Central memory CD4-positive, alpha-beta T cell (primary cell): Measurements from ENCODE around the gene MAN2A2.
A peak's percentile ranks its signal among the peaks of the same experiment; 100 is the strongest.

ENCODE experiments used
- DNase-seq: peaks from one replicate; pipeline ENCODE4 v3.0.0; 2022
- total RNA-seq, 3 experiments: gene quantifications; one replicate each; lab custom pipeline; 2026; lab: John Stamatoyannopoulos, UW

MAN2A2 gene
- total RNA-seq, result 124 to 198 (median 139) reads per million in 3 experiments

GRCh38 chr15:90902840-90903732, at the start of gene MAN2A2:
MAN2A2 (plus strand) TSS chr15:90903302; CDS start chr15:90904208, 906 bp downstream.
- peak; percentile 68 for DNase-seq

DNA sequence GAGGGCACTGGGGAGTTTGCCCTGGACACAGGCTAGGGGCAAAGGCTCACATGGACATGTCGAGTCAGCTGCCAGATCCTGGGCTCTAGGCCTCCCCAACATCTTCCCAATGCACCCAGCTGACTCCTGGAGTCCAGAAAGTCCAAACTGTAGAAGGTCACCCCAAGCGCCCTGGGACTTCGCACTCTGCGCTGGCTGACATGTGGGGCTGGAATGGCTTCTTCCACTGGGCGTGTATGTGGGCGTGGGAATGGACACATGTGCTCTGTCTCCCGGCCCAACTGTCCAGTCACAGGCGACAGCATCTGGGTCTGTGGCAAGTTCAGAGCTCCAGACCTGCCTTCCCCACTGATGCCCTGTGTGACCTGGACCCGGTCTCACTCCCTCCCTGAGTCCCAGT, 48.0 kb upstream of the MAN2A2 start:
- no peak for DNase-seq

GRCh38 chr15:90857337-90857736, 45.8 kb upstream of the MAN2A2 start:
- DNase-seq, result no peak

- no peak for DNase-seq
Observed at GRCh38 chr15:90857883-90858443, 45.1 kb upstream of the MAN2A2 start.

GRCh38 chr15:90859234-90860131, 43.6 kb upstream of the MAN2A2 start:
- DNase-seq, result no peak

DNA sequence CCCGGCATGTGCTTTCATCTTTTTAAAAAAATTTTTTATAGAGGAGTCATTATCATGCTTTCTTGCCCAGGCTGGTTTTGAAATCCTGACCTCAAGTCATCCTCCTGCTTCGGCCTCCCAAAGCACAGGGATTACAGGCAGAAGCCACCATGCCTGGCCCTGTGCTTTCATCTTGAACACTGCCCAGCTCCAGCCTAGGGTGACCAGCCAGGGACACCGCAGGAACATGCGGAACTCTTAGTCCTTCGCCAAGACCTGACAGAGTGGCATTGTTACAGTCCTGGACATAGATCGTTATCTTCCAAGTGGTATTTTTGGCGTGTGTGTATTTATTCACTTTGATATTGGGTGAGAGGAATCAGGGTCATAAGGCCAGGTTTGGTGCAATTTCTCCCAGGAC, 42.7 kb upstream of the MAN2A2 start:
- DNase-seq, result no peak

DNA sequence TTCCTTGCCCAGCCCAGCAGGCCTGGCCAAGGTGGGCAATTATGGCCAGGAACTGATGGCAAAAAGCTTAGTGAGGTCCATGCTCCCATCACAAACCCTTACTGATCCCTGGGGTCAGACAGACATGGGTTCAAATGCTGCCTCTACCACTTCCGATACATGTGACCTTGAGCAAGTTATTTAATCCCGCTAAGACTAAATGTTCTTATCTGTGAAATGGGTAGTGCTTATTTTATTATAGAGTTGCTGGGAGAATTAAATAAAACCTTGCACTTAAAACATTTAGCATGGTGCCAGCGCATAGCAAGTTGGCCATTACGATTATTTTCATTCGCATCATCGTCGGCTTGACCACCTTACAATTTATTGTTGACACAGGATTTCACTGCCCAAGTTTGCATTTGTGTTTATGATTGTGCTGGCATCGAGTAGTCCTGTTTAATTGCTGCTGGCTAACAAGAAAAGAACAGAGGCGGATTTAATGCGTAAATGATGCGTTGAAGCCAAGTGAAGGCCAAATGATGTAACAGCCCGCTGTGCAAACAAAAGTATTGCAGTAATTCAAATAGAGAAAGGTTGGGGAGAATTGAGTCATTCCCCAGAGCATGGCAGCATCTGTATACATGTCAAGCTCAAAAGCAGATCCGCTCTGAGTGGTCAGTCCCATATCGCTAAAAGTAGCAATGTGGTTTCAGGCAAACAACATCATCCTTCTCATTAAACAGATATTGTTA, 42.0 kb upstream of the MAN2A2 start:
- no peak for DNase-seq

- no peak for DNase-seq
Observed at GRCh38 chr15:90862487-90862886, 40.6 kb upstream of the MAN2A2 start.

- no peak for DNase-seq
Observed at GRCh38 chr15:90862964-90863778, 39.9 kb upstream of the MAN2A2 start.

GRCh38 chr15:90863987-90864386, 39.1 kb upstream of the MAN2A2 start:
- no peak for DNase-seq

GRCh38 chr15:90864507-90864906, 38.6 kb upstream of the MAN2A2 start:
- DNase-seq, result no peak

DNA sequence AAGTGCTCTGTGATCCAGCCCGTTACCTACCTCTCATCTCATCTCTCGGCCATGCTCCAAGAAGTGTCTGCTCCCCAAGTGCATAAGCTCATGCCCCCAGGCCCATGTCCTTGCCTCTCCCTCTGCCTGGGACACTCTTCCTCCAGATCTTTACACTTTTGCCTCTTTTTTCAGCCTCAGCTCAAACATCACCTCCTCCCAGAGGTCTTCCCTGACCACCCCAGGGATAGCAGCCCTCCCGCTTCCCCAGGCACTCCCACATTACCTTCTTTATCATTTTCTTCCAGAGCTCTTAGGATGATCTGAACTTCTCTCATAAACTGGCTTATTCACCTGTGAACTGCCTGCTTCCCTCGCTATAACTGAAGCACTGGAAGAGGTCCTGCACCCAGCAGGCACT, 37.4 kb upstream of the MAN2A2 start:
- no peak for DNase-seq

DNA sequence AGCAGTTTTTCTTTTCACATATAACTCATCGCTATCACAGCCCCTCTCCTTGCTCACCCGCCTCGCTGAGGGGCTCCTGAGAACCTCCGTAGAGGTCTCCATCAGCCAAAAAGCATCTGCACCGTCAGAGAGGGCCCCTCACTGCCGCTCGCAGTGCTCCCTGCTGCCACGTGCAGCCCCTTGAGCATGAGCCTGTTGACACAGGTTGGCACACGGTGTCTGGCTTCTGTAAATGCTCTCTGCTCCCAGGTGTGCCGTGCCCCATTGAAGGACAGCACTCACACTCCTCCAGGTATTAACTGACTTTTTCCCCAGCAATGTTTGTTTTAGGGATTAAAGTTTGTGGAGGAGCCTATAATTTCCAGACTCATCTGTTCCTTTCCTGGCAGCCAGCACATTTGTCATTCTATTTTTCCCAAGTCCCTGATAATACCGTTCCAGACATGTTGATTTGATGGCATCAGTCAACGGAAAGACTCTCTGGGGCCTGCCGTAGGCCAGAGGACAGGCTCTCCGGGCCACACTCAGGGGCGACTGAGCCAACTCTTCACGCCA, 36.9 kb upstream of the MAN2A2 start:
- no peak for DNase-seq

DNA sequence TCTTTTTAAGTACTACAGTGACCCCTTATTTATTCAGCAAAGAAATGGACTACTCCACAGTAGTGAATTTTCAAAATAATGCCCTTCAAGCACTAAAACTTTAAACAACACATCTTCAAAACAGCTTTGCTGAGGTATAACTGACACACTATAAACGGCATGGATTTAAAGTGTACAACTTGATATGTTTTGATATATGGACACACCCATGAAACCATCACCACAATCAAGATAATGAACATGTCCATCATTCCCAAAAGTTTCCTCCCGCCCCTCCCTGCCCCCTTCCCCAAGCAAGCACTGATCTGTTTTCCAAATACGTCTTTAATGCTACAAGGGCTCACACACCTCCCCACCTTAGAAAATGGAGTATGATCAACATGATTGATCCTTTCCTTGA, 36.3 kb upstream of the MAN2A2 start:
- no peak for DNase-seq

- no peak for DNase-seq
Observed at GRCh38 chr15:90868261-90868689, 34.8 kb upstream of the MAN2A2 start, which contains the start of gene FURIN. FURIN (plus strand) TSS chr15:90868588; CDS start chr15:90875741, 7,153 bp downstream.

- no peak for DNase-seq
Observed at GRCh38 chr15:90869140-90869541, 34.0 kb upstream of the MAN2A2 start.

DNA sequence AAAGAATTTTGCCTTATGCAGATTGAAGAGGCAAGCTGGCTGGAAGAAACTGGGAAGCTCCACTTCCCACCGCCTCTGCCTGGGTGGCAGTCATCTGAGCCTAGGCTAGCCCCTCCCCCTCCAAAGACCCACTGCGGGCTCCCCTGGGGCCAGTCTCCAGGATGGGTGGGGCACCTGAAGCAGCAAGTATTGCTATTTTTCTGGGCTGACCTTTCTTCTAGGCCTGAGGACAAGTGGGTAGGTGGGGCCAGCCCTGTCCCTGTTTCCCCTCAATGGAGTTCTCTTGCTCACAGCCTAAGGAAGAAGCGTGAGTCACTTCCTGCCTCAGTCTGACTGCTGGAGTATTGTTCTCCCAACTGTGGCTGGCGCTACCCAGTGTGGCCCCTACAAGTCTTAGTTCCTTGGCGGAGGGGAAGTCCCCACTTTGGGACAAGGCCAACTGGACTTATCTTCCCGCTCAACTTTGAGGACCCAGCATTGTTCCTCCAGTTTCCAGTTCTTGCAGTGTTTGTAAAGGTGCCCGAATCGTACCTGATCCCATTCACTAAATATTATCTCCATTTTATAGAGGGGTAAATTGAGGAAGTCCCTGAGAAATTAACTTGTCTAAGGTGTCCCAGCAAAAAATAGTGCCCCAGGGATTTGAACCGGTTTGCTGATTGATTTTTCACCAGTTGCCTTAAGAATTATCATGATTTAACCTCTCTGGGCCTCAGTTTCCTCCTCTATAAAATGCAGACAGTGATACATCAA, 33.3 kb upstream of the MAN2A2 start:
- DNase-seq, result no peak

GRCh38 chr15:90870354-90871138, 32.6 kb upstream of the MAN2A2 start:
- no peak for DNase-seq

- DNase-seq, result no peak
Observed at GRCh38 chr15:90871139-90871715, 31.9 kb upstream of the MAN2A2 start.
